Right lobe of liver (tissue), 6 donors: Measurements from ENCODE around the gene KY. TPM values are rescaled to one million over a fixed set of nuclear protein-coding genes. Genes with fewer than 3 reads are reported as not detected.

Source experiments
- ATAC-seq, 4 donors: fragments of 200-7000 bp; cut with Tn5 transposase; one replicate each; pipeline ENCODE4 v1.9.1; 2020; ENCODE audit warnings: mild to moderate bottlenecking in 4 of 4, moderate library complexity in 4 of 4
- DNase-seq, 3 donors: peaks; one replicate each; pipeline ENCODE4 v3.0.0-alpha.2; 2020
- H3K27ac ChIP-seq, 3 donors: fragments of 200-600 bp; one replicate each; pipeline ENCODE4 v1.8.0; 2022
- H3K27me3 ChIP-seq, 2 donors: fragments of 200-600 bp; one replicate each; pipeline ENCODE4 v1.8.0; 2022
- H3K36me3 ChIP-seq, 4 donors: fragments of 200-600 bp; sonication (generic) in 1 of 4; one replicate each; pipeline versions ENCODE4 v1.5.1 to v1.8.0; 2017 to 2022; ENCODE audit warnings: control low read depth in 1 of 4
- H3K4me1 ChIP-seq, 4 donors: fragments of 200-600 bp; sonication (generic) in 1 of 4; one replicate each; pipeline versions ENCODE4 v1.5.1 to v1.8.0; 2017 to 2022; ENCODE audit warnings: control low read depth in 1 of 4
- H3K4me3 ChIP-seq, 3 donors: fragments of 200-600 bp; one replicate each; pipeline ENCODE4 v1.8.0; 2022
- H3K9me3 ChIP-seq, 4 donors: fragments of 200-600 bp; sonication (generic) in 1 of 4; one replicate each; pipeline versions ENCODE4 v1.5.1 to v1.8.0; 2017 to 2022; ENCODE audit warnings: control low read depth in 1 of 4
- CTCF ChIP-seq, 4 donors: fragments of 200-600 bp in 3 of 4; fragments of 450-650 bp in 1 of 4; IDR thresholded peaks; one replicate each; pipeline versions ENCODE4 v1.5.1 to v1.8.0; 2016 to 2022; ENCODE audit warnings: antibody characterized with exemption in 4 of 4, mild to moderate bottlenecking in 2 of 4
- POLR2A ChIP-seq: fragments of 450-650 bp; IDR thresholded peaks from one replicate; pipeline ENCODE4 v1.6.1; 2017; ENCODE audit warnings: antibody characterized with exemption, mild to moderate bottlenecking
- WGBS: methylation state at CpG from one replicate; pipeline ENCODE4 v1.1.6; 2018; ENCODE audit warnings: low coverage, low lambda C conversion rate; ENCODE audit not compliant: insufficient coverage; ENCODE audit errors: missing lambda C conversion rate; 5-methylcytosine and 5-hydroxymethylcytosine counted together
- intact Hi-C, 2 donors: fragments of 100-400 bp; cut with DNase I; formaldehyde crosslinking; loops; one replicate each; pipeline versions ENCODE4 v1.11.2 to v1.14.1; 2022
- total RNA-seq, 6 experiments: library from RNA; depleted of rRNA in 2 of 6; stranded (reverse); fragments of >200 nt in 2 of 6; fragmentation: NEBNext Ultra II Directional in 3 of 6; extraction: Animal tissue kit (Norgen Biotek cat#: 25700) in 3 of 6; gene quantifications; one replicate each; pipeline versions ENCODE4 v1.1.0 to v1.2.4, GENCODE V29; 2016 to 2023
- donor health status: DM: no; HTN: yes; CAD: no.
- donor health status: DM: no; HTN: no; CAD: no.
- donor health status: DM: no; HTN: no; CAD: no.
- donor health status: DM: no; HTN: yes; CAD: no.
- donor health status: DM: no; HTN: yes; CAD: no.

KY gene
- total RNA-seq, 6 experiments from 2014 or later = not detected

- Histone ChIP-seq H3K27ac (no peak overlapping the region), H3K4me1 (no peaks in the 10 kb centered on the region), H3K4me3 (no peak overlapping the region), H3K27me3 (no peaks in the 10 kb centered on the region), H3K9me3 (no peaks in the 10 kb centered on the region), H3K36me3 (no peaks in the 10 kb centered on the region)
- no peak for DNase-seq
- TF ChIP-seq POLR2A = no peak
- TF ChIP-seq CTCF (IDR thresholded peaks at IDR 0.05) = no peak
- WGBS = 47% methylated on average over 4 of the region's 4 CpGs
- no peak for ATAC-seq
- intact Hi-C loops = no loop called here
These were observed 15.6 kb upstream of the KY start for GRCh38 chr3:134666466-134666865.

GRCh38 chr3:134666052-134666451 lies 15.2 kb upstream of the KY start:
- H3K27ac ChIP-seq = no peak overlapping the region
- no peak for DNase-seq
- no peak overlapping the region for H3K4me3 ChIP-seq
- ATAC-seq = no peak
- no peaks in the 10 kb centered on the region for H3K27me3 ChIP-seq
- intact Hi-C loops = no loop called here
- no peaks in the 10 kb centered on the region for H3K4me1 ChIP-seq
- 65% methylated on average over 4 of the region's 7 CpGs for whole genome bisulfite sequencing
- no peaks in the 10 kb centered on the region for H3K9me3 ChIP-seq
- H3K36me3 ChIP-seq = no peaks in the 10 kb centered on the region
- TF ChIP-seq POLR2A (no peak), CTCF (IDR thresholded peaks at IDR 0.05) (no peak)

GRCh38 chr3:134665243-134665642 lies 14.4 kb upstream of the KY start:
- Histone ChIP-seq H3K4me3 (no peak overlapping the region), H3K9me3 (no peaks in the 10 kb centered on the region), H3K36me3 (no peaks in the 10 kb centered on the region), H3K27me3 (no peaks in the 10 kb centered on the region), H3K27ac (no peak overlapping the region), H3K4me1 (no peaks in the 10 kb centered on the region)
- DNase-seq = no peak
- TF ChIP-seq POLR2A = no peak
- TF ChIP-seq CTCF (IDR thresholded peaks at IDR 0.05) = no peak
- WGBS = 80% methylated on average over 3 of the region's 6 CpGs
- ATAC-seq = no peak
- intact Hi-C loops = no loop called here

GRCh38 chr3:134663721-134664456 lies 13.1 kb upstream of the KY start:
- 78% methylated on average over 3 of the region's 7 CpGs for WGBS
- Histone ChIP-seq H3K27me3 (no peaks in the 10 kb centered on the region), H3K27ac (no peak overlapping the region), H3K36me3 (no peaks in the 10 kb centered on the region), H3K4me1 (no peaks in the 10 kb centered on the region), H3K9me3 (no peaks in the 10 kb centered on the region), H3K4me3 (no peak overlapping the region)
- no peak for ATAC-seq
- intact Hi-C loops = no loop called here
- no peak for DNase-seq
- TF ChIP-seq POLR2A = no peak

GRCh38 chr3:134660046-134660441 lies 9.2 kb upstream of the KY start:
- no peaks in the 10 kb centered on the region for H3K9me3 ChIP-seq
- 70% methylated on average over 3 of the region's 5 CpGs for WGBS
- no peaks in the 10 kb centered on the region for H3K27me3 ChIP-seq
- ATAC-seq (no peak), DNase-seq (no peak)
- H3K36me3 ChIP-seq = no peaks in the 10 kb centered on the region
- TF ChIP-seq CTCF (IDR thresholded peaks at IDR 0.05) (no peak), POLR2A (no peak)
- no peaks in the 10 kb centered on the region for H3K4me1 ChIP-seq
- no peak overlapping the region for H3K27ac ChIP-seq
- H3K4me3 ChIP-seq = no peak overlapping the region
- intact Hi-C loops = no loop called here
